ENCODE data around the gene TSSC4. TPM values are rescaled to one million over a fixed set of nuclear protein-coding genes. Genes with fewer than 3 reads are reported as not detected.

TSSC4 gene
- total and polyA plus RNA-seq, 7 donors, result 43.7 to 60.1 (median 49.6) TPM

GRCh38 chr11:2426221-2426620, 25.7 kb downstream of the TSSC4 start:
- intact Hi-C loops (cut with DNase I), result no loop called here
- Histone ChIP-seq H3K4me3 (no peak overlapping the region), H3K27ac (no peak overlapping the region), H3K4me1 (no peaks in the 10 kb centered on the region), H3K9me3 (no peaks in the 10 kb centered on the region), H3K27me3 (peaks cover 0 to 1% (median 0%) of the 10 kb centered on the region in 3 donors), H3K36me3 (no peaks in the 10 kb centered on the region)
- WGBS, 2 donors, result 39 to 80% methylated on average over 13 of the region's 13 CpGs
- TF ChIP-seq POLR2AphosphoS5 (IDR thresholded peaks at IDR 0.05), result no peak
- TF ChIP-seq, protein P1, sequence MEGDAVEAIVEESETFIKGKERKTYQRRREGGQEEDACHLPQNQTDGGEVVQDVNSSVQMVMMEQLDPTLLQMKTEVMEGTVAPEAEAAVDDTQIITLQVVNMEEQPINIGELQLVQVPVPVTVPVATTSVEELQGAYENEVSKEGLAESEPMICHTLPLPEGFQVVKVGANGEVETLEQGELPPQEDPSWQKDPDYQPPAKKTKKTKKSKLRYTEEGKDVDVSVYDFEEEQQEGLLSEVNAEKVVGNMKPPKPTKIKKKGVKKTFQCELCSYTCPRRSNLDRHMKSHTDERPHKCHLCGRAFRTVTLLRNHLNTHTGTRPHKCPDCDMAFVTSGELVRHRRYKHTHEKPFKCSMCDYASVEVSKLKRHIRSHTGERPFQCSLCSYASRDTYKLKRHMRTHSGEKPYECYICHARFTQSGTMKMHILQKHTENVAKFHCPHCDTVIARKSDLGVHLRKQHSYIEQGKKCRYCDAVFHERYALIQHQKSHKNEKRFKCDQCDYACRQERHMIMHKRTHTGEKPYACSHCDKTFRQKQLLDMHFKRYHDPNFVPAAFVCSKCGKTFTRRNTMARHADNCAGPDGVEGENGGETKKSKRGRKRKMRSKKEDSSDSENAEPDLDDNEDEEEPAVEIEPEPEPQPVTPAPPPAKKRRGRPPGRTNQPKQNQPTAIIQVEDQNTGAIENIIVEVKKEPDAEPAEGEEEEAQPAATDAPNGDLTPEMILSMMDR (IDR thresholded peaks at IDR 0.05), result no peak
- no peak for TF ChIP-seq EP300 (IDR thresholded peaks at IDR 0.05)
- no peak for TF ChIP-seq POLR2A (IDR thresholded peaks at IDR 0.05)
- DNase-seq, result no peak

GRCh38 chr11:2426826-2427521, 26.4 kb downstream of the TSSC4 start:
- no peak for TF ChIP-seq POLR2AphosphoS5 (IDR thresholded peaks at IDR 0.05)
- TF ChIP-seq, protein P1 (IDR thresholded peaks at IDR 0.05), result no peak
- no peak for TF ChIP-seq EP300 (IDR thresholded peaks at IDR 0.05)
- no peak for TF ChIP-seq POLR2A (IDR thresholded peaks at IDR 0.05)
- intact Hi-C loops (cut with DNase I), result no loop called here

DNA sequence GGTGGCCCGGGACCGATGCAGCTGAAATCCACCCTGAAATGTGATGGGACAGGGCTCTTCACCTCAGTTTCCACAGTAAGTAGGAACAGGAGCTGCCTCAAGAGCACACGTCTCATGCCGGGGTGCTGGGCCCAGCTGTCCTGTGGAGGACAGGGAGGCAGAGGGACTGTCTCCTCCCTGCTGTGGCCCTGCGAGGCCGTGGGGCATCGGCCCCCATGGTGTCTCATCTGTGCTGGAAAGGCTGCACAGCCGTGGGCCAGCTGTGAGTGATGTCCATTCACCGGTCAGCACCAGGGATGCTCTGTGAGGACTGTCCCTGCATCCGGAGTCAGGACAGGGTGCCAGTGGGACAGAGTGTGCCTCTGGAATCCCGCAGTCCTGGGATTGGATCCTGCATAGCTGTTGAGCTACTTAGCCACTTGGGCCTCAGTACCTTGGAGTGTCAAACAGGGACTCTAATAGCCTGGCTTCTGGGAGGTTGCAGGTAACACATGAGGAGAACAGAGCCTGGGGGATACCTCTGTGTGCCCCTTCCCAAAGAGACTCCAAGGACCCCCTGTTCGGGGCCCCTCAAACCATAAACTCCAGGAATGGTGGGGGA, 27.3 kb downstream of the TSSC4 start:
- H3K9me3 ChIP-seq, result no peaks in the 10 kb centered on the region
- WGBS, 2 donors, result 42 to 72% methylated on average over 12 of the region's 12 CpGs
- no peak for DNase-seq
- TF ChIP-seq POLR2AphosphoS5 (IDR thresholded peaks at IDR 0.05) (no peak), POLR2A (IDR thresholded peaks at IDR 0.05) (no peak), EP300 (IDR thresholded peaks at IDR 0.05) (no peak)
- TF ChIP-seq, protein P1 (IDR thresholded peaks at IDR 0.05), result no peak
- H3K27me3 ChIP-seq, result no peaks in the 10 kb centered on the region
- H3K36me3 ChIP-seq, result no peaks in the 10 kb centered on the region
- no peak overlapping the region for H3K4me3 ChIP-seq
- intact Hi-C loops (cut with DNase I), result loop anchor here (2.0 kb wide), 1 partner anchor 103 kb away; no protein-coding TSS in a partner anchor
- H3K27ac ChIP-seq, result no peak overlapping the region
- H3K4me1 ChIP-seq, result no peaks in the 10 kb centered on the region

More at GRCh38 chr11:2426826-2427521, 26.4 kb downstream of the TSSC4 start:
- WGBS, 2 donors, result 20 to 69% methylated on average over 14 of the region's 14 CpGs
- Histone ChIP-seq H3K27me3 (no peaks in the 10 kb centered on the region), H3K27ac (no peak overlapping the region), H3K4me1 (no peaks in the 10 kb centered on the region), H3K36me3 (no peaks in the 10 kb centered on the region), H3K9me3 (no peaks in the 10 kb centered on the region), H3K4me3 (no peak overlapping the region)
- DNase-seq, result no peak

GRCh38 chr11:2428322-2428795, 27.8 kb downstream of the TSSC4 start:
- 56 to 64% methylated on average over 8 of the region's 8 CpGs for WGBS, 2 donors
- no peaks in the 10 kb centered on the region for H3K36me3 ChIP-seq
- no peak overlapping the region for H3K27ac ChIP-seq
- no peak for DNase-seq
- H3K4me3 ChIP-seq, result no peak overlapping the region
- no peaks in the 10 kb centered on the region for H3K9me3 ChIP-seq
- H3K4me1 ChIP-seq, result no peaks in the 10 kb centered on the region
- TF ChIP-seq, protein P1 (IDR thresholded peaks at IDR 0.05), result peak; percentile 19 to 82 (median 67)
- TF ChIP-seq POLR2AphosphoS5 (IDR thresholded peaks at IDR 0.05), result no peak
- intact Hi-C loops (cut with DNase I), result loop anchor here (2.0 kb wide), 1 partner anchor 102 kb away; no protein-coding TSS in a partner anchor
- no peaks in the 10 kb centered on the region for H3K27me3 ChIP-seq
